Osteoblast (primary cell): ENCODE measurements around the gene RNF227. TPM values are rescaled to one million over a fixed set of nuclear protein-coding genes. Genes with fewer than 3 reads are reported as not detected.
A peak's percentile ranks its signal among the peaks of the same experiment; 100 is the strongest.

Experiments
- DNase-seq: peaks from one replicate; pipeline ENCODE4 v3.0.0; 2011; ENCODE audit warnings: low spot score, mixed read lengths; ENCODE audit not compliant: insufficient read length; ENCODE audit errors: missing footprints
- H2AFZ ChIP-seq: 2 replicates; pipeline ENCODE4 v1.6.0; 2011; ENCODE audit warnings: mild to moderate bottlenecking, low read length
- H3K27ac ChIP-seq: 2 replicates; pipeline ENCODE4 v1.5.1; 2011; ENCODE audit warnings: mild to moderate bottlenecking, low read depth, low read length, moderate library complexity
- H3K27me3 ChIP-seq: 2 replicates; pipeline ENCODE4 v1.6.0; 2012; ENCODE audit warnings: mild to moderate bottlenecking, control low read depth, inconsistent platforms, low read length, moderate library complexity; ENCODE audit not compliant: insufficient read depth
- H3K36me3 ChIP-seq: 2 replicates; pipeline ENCODE4 v1.5.1; 2011; ENCODE audit warnings: mild to moderate bottlenecking, low read length, control low read depth, moderate library complexity; ENCODE audit not compliant: insufficient read depth
- H3K4me1 ChIP-seq: 2 replicates; pipeline ENCODE4 v1.5.1; 2011; ENCODE audit warnings: mild to moderate bottlenecking, low read length, control low read depth, moderate library complexity; ENCODE audit not compliant: insufficient read depth
- H3K4me2 ChIP-seq: 2 replicates; pipeline ENCODE4 v1.6.0; 2011; ENCODE audit warnings: mild to moderate bottlenecking, low read length; ENCODE audit not compliant: insufficient read depth
- H3K4me3 ChIP-seq: fragments of 200-600 bp; sonication (generic); 3 replicates; pipeline ENCODE4 v1.5.1; 2012; ENCODE audit warnings: mild to moderate bottlenecking, low read length, inconsistent platforms; ENCODE audit not compliant: insufficient read depth
- H3K79me2 ChIP-seq: 2 replicates; pipeline ENCODE4 v1.6.0; 2012; ENCODE audit warnings: mild to moderate bottlenecking, low read length, control low read depth, inconsistent platforms; ENCODE audit not compliant: insufficient read depth
- H3K9me3 ChIP-seq: 2 replicates; pipeline ENCODE4 v1.5.1; 2011; ENCODE audit warnings: low read depth, low read length, control low read depth
- H4K20me1 ChIP-seq: 2 replicates; pipeline ENCODE4 v1.6.0; 2012; ENCODE audit warnings: mild to moderate bottlenecking, low read length, control low read depth; ENCODE audit not compliant: insufficient read depth
- total RNA-seq: library from RNA; depleted of rRNA; stranded (reverse); fragments of >200 nt; gene quantifications from 2 replicates; pipeline ENCODE4 v1.2.3, GENCODE V29; 2012
- TF ChIP-seq, protein P1 (sequence below): IDR thresholded peaks from 2 replicates; pipeline ENCODE4 v1.5.1; 2011; ENCODE audit warnings: mild to moderate bottlenecking, low read depth, low read length, moderate library complexity; ENCODE audit errors: extremely low read depth

RNF227 gene
- total RNA-seq, 1 donor, result 3.6 TPM

DNA sequence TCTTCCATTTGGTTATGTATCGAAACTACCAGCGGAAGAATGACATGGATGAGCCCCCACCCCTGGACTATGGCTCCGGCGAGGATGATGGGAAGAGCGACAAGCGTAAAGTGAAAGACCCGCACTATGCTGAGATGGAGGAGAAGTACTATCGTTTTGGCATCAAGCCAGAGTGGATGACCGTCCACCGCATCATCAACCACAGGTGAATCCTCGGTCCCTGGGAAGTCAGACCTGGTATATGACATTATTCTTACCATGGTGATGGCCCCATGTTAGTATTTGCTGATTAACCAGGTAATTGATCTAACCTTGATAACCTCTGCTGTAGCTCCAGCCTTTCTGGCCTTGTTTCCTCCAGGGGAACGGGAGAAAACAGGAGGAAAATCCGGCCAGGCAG lies 19.0 kb downstream of the RNF227 start:
- Histone ChIP-seq H3K36me3 (peaks cover 83% of the 10 kb centered on the region), H3K27me3 (no peaks in the 10 kb centered on the region), H3K79me2 (no peaks in the 10 kb centered on the region), H3K9me3 (no peaks in the 10 kb centered on the region), H3K27ac (peak overlapping the region; percentile 37), H4K20me1 (no peaks in the 10 kb centered on the region), H3K4me1 (peaks cover 3% of the 10 kb centered on the region), H2AFZ (no peak overlapping the region), H3K4me2 (no peak overlapping the region), H3K4me3 (no peak overlapping the region)
- no peak for DNase-seq
- TF ChIP-seq, protein P1, sequence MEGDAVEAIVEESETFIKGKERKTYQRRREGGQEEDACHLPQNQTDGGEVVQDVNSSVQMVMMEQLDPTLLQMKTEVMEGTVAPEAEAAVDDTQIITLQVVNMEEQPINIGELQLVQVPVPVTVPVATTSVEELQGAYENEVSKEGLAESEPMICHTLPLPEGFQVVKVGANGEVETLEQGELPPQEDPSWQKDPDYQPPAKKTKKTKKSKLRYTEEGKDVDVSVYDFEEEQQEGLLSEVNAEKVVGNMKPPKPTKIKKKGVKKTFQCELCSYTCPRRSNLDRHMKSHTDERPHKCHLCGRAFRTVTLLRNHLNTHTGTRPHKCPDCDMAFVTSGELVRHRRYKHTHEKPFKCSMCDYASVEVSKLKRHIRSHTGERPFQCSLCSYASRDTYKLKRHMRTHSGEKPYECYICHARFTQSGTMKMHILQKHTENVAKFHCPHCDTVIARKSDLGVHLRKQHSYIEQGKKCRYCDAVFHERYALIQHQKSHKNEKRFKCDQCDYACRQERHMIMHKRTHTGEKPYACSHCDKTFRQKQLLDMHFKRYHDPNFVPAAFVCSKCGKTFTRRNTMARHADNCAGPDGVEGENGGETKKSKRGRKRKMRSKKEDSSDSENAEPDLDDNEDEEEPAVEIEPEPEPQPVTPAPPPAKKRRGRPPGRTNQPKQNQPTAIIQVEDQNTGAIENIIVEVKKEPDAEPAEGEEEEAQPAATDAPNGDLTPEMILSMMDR, result no peak

DNA sequence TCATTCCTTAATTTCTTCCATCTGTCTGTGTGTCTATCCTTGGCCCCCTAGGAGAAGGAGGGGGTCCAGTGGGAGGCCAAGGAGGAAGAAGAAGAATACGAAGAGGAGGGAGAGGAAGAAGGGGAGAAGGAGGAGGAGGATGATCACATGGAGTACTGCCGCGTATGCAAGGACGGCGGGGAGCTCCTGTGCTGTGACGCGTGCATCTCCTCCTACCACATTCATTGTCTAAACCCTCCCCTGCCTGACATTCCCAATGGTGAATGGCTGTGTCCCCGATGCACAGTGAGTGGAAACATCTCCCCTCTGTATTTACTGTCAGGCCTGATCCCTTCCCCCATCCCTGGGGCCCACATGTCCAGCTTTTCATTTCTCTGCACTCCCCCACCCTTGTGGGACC lies 21.2 kb downstream of the RNF227 start:
- TF ChIP-seq, protein P1, result no peak
- Histone ChIP-seq H3K36me3 (peaks cover 88% of the 10 kb centered on the region), H3K79me2 (peaks cover 10% of the 10 kb centered on the region), H3K27me3 (no peaks in the 10 kb centered on the region), H3K4me3 (no peak overlapping the region), H4K20me1 (peaks cover 1% of the 10 kb centered on the region), H3K4me2 (no peak overlapping the region), H3K9me3 (no peaks in the 10 kb centered on the region), H3K27ac (no peak overlapping the region), H3K4me1 (peaks cover 4% of the 10 kb centered on the region), H2AFZ (no peak overlapping the region)
- no peak for DNase-seq

DNA sequence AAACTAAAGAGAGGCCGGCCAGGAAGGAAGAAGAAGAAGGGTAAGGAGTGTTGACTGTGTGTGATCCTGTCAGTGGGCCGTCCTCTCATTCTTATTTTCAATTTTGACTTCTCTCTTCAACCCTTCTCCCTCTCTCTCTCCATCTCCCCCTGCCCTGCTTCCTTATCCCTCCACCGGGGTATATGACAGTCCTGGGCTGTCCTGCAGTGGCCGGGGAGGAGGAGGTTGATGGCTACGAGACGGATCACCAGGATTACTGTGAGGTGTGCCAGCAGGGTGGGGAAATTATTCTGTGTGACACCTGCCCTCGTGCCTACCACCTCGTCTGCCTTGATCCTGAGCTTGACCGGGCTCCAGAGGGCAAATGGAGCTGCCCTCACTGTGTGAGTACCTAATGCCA lies 21.9 kb downstream of the RNF227 start:
- Histone ChIP-seq H3K79me2 (peaks cover 16% of the 10 kb centered on the region), H3K4me1 (peaks cover 11% of the 10 kb centered on the region), H3K36me3 (peaks cover 86% of the 10 kb centered on the region), H2AFZ (no peak overlapping the region), H3K4me2 (no peak overlapping the region), H3K27ac (no peak overlapping the region), H3K27me3 (no peaks in the 10 kb centered on the region), H3K9me3 (no peaks in the 10 kb centered on the region), H3K4me3 (no peak overlapping the region), H4K20me1 (peaks cover 8% of the 10 kb centered on the region)
- DNase-seq, result no peak
- TF ChIP-seq, protein P1, result no peak

DNA sequence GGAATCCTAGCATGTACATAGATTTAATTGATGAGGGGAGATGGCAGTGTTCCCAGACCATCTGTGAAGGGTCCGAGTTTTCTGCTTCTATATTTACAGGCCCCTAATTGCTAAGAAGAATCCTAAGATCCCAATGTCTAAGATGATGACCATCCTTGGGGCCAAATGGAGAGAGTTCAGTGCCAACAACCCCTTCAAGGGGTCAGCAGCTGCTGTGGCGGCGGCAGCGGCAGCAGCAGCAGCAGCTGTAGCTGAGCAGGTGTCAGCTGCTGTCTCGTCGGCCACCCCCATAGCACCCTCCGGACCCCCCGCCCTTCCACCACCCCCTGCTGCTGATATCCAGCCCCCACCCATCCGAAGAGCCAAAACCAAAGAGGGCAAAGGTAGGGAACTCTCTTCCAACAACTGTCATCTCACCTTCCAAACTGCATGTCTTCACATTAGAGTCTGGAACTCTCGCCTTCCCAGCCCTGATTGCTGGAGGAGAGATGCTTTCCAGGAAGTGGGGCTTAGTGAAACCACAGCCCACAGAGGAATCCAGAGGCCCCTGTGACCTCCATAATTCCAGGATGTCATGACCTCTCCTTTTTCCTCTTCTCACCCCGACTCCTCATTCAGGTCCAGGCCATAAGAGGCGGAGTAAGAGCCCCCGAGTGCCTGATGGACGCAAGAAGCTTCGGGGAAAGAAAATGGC lies 22.8 kb downstream of the RNF227 start:
- Histone ChIP-seq H3K27me3 (no peaks in the 10 kb centered on the region), H3K9me3 (no peaks in the 10 kb centered on the region), H4K20me1 (peaks cover 16% of the 10 kb centered on the region), H3K79me2 (peaks cover 25% of the 10 kb centered on the region), H3K4me2 (no peak overlapping the region), H3K4me1 (peaks cover 20% of the 10 kb centered on the region), H2AFZ (no peak overlapping the region), H3K4me3 (no peak overlapping the region), H3K27ac (no peak overlapping the region), H3K36me3 (peaks cover 77% of the 10 kb centered on the region)
- DNase-seq, result no peak
- TF ChIP-seq, protein P1, result no peak
